GM12878 (cell line): ENCODE data around the gene APC2. TPM values are rescaled to one million over a fixed set of nuclear protein-coding genes. Genes with fewer than 3 reads are reported as not detected.

Experiments
- ATAC-seq: fragments of 200-7000 bp; cut with Tn5 transposase; 3 replicates; pipeline ENCODE4 v1.9.1; 2020; ENCODE audit warnings: mild to moderate bottlenecking, moderate library complexity
- BruUV-seq: library from RNA; stranded (reverse); fragments of 400-500 nt; replicated peaks from 2 replicates; lab custom pipeline; 2021; lab: Mats Ljungman, UMichigan
- CTCF ChIA-PET: fragments of 300-600 bp; sonication (Branson Sonifier 250); formaldehyde crosslinking; extraction: SDS; loops from one replicate; lab custom pipeline; 2021; ENCODE audit warnings: inconsistent platforms; lab: Yijun Ruan, JAX
- POLR2A ChIA-PET: fragments of 350-600 bp; formaldehyde crosslinking; extraction: SDS; loops from one replicate; lab custom pipeline; 2021; ENCODE audit warnings: inconsistent platforms; lab: Charles Lee
- RAD21 ChIA-PET: fragments of 300-600 bp; sonication (Branson Sonifier 250); formaldehyde crosslinking; loops from one replicate; lab custom pipeline; 2023; ENCODE audit warnings: antibody characterized with exemption; ENCODE audit not compliant: unreplicated experiment; lab: Charles Lee
- SMC1A ChIA-PET: fragments of 300-600 bp; sonication (Branson Sonifier 250); formaldehyde crosslinking; loops from one replicate; lab custom pipeline; 2023; ENCODE audit not compliant: unreplicated experiment, uncharacterized antibody; lab: Charles Lee
- DNase-seq: peaks from one replicate; pipeline ENCODE4 v3.0.0-alpha.2; 2011; ENCODE audit warnings: low read depth, low spot score
- FAIRE-seq: peaks from 3 replicates; lab custom pipeline; 2011; peaks lifted over from hg19 to GRCh38; lab: Jason Lieb, UNC
- H2AFZ ChIP-seq: 2 replicates; pipeline ENCODE4 v1.6.0; 2011; ENCODE audit warnings: low read depth, low read length, control low read depth; ENCODE audit not compliant: control insufficient read depth
- H3K27ac ChIP-seq: 2 replicates; pipeline ENCODE4 v1.5.1; 2011; ENCODE audit warnings: control low read depth; ENCODE audit not compliant: control insufficient read depth, insufficient read depth
- H3K27me3 ChIP-seq, 2 experiments: replicated peaks in 1 of 2; 2 replicates each; pipeline versions ENCODE4 v1.6.0 to v1.6.1; 2011; ENCODE audit warnings: low read length in 1 of 2; ENCODE audit not compliant: control insufficient read depth in 2 of 2, insufficient read depth in 2 of 2
- H3K36me3 ChIP-seq, 2 experiments: 2 replicates each; pipeline ENCODE4 v1.5.1; 2011; ENCODE audit warnings: low read length in 1 of 2; ENCODE audit not compliant: control insufficient read depth in 2 of 2, insufficient read depth in 2 of 2
- H3K4me1 ChIP-seq: 2 replicates; pipeline ENCODE4 v1.6.1; 2011; ENCODE audit warnings: mild to moderate bottlenecking, low read length, moderate library complexity, mixed read lengths; ENCODE audit not compliant: control insufficient read depth, insufficient read depth
- H3K4me2 ChIP-seq: 2 replicates; pipeline ENCODE4 v1.6.0; 2011; ENCODE audit warnings: control low read depth; ENCODE audit not compliant: control insufficient read depth, insufficient read depth
- H3K4me3 ChIP-seq: fragments of 200-600 bp; sonication (generic); 2 replicates; pipeline ENCODE4 v1.5.1; 2016
- H3K79me2 ChIP-seq: 2 replicates; pipeline ENCODE4 v1.6.0; 2011; ENCODE audit warnings: low read length; ENCODE audit not compliant: control insufficient read depth, insufficient read depth
- H3K9ac ChIP-seq: 2 replicates; pipeline ENCODE4 v1.8.0; 2011; ENCODE audit warnings: low read length, control low read depth, mixed read lengths; ENCODE audit not compliant: control insufficient read depth, insufficient read depth
- H3K9me3 ChIP-seq: replicated peaks from 3 replicates; pipeline ENCODE4 v1.5.1; 2011; ENCODE audit warnings: mild to moderate bottlenecking, low read length; ENCODE audit not compliant: control insufficient read depth, insufficient read depth
- H4K20me1 ChIP-seq: 2 replicates; pipeline ENCODE4 v1.6.0; 2011; ENCODE audit not compliant: control insufficient read depth, insufficient read depth
- CBX3 ChIP-seq: fragments of 200-600 bp; sonication (generic); IDR thresholded peaks from 2 replicates; pipeline ENCODE4 v1.6.1; 2016; ENCODE audit warnings: low read depth, borderline replicate concordance
- GABPA ChIP-seq: IDR thresholded peaks from 2 replicates; pipeline ENCODE4 v1.6.1; 2014; ENCODE audit warnings: antibody characterized with exemption, low read depth, mild to moderate bottlenecking, inconsistent platforms
- HDAC2 ChIP-seq: fragments of 200-600 bp; sonication (generic); IDR thresholded peaks from 2 replicates; pipeline ENCODE4 v1.6.1; 2017
- HDAC6 ChIP-seq: fragments of 200-600 bp; sonication (generic); IDR thresholded peaks from one replicate; pipeline ENCODE4 v1.8.0; 2017; ENCODE audit warnings: antibody characterized with exemption; ENCODE audit not compliant: unreplicated experiment
- KLF5 ChIP-seq: fragments of 450-650 bp; IDR thresholded peaks from 2 replicates; pipeline ENCODE4 v1.6.1; 2014; ENCODE audit warnings: mild to moderate bottlenecking; ENCODE audit not compliant: partially characterized antibody
- MEF2B ChIP-seq: fragments of 450-650 bp; IDR thresholded peaks from 2 replicates; pipeline ENCODE4 v1.6.1; 2018; ENCODE audit warnings: mild to moderate bottlenecking, moderate library complexity; ENCODE audit not compliant: partially characterized antibody, poor library complexity, severe bottlenecking
- SMC3 ChIP-seq: IDR thresholded peaks from 2 replicates; pipeline ENCODE4 v1.6.1; 2011; ENCODE audit warnings: low read length, improper control_type of control experiment, borderline replicate concordance
- TAF1 ChIP-seq: IDR thresholded peaks from 2 replicates; pipeline ENCODE4 v1.6.1; 2011; ENCODE audit warnings: mild to moderate bottlenecking, low read depth, low read length, borderline replicate concordance
- WGBS: methylation state at CpG from one replicate; pipeline ENCODE4 v1.1.6; 2016; ENCODE audit warnings: low lambda C conversion rate; ENCODE audit not compliant: insufficient replicate concordance, insufficient coverage; ENCODE audit errors: missing lambda C conversion rate; 5-methylcytosine and 5-hydroxymethylcytosine counted together
- in situ Hi-C: fragments of 300-500 bp; cut with MboI; formaldehyde crosslinking; loops from 9 replicates; pipeline ENCODE4 v1.14.3; 2018; ENCODE audit warnings: mixed read lengths
- intact Hi-C: fragments of 100-400 bp; cut with micrococcal nuclease; formaldehyde crosslinking; loops from one replicate; pipeline ENCODE4 v1.14.2; 2022; ENCODE audit not compliant: unreplicated experiment
- polyA plus RNA-seq, 11 experiments: library from polyadenylated mRNA; depleted of rRNA in 4 of 11; unstranded in 6 of 11; stranded (reverse) in 5 of 11; fragments of >200 nt; fragmentation: Nextera tagmentation in 4 of 11; fragmentation: Illumina TruSeq in 1 of 11; extraction: Ambion mirVana in 4 of 11; extraction: Trizol in 1 of 11; gene quantifications; 1 replicate in 1 of 11; 2 replicates in 10 of 11; pipeline versions ENCODE4 v1.2.1 to v1.2.3, GENCODE V29; 2011 to 2016; ENCODE audit warnings: inconsistent platforms in 2 of 11, missing spikeins in 2 of 11, low read depth in 1 of 11
- total RNA-seq, 4 experiments: library from RNA; depleted of rRNA in 3 of 4; stranded (reverse); fragments of >200 nt in 3 of 4; fragmentation: Illumina TruSeq in 1 of 4; extraction: Trizol in 1 of 4; gene quantifications; 2 replicates each; pipeline versions ENCODE4 v1.2.1 to v1.2.3, GENCODE V29; 2013 to 2021

Gene APC2
- total and polyA plus RNA-seq, 10 of the 15 experiments (the other 5 are each of a cell fraction or from before 2014, with no cell fraction given) = under 0.01 to 0.73 (median 0.04) TPM; not detected in 5

DNA sequence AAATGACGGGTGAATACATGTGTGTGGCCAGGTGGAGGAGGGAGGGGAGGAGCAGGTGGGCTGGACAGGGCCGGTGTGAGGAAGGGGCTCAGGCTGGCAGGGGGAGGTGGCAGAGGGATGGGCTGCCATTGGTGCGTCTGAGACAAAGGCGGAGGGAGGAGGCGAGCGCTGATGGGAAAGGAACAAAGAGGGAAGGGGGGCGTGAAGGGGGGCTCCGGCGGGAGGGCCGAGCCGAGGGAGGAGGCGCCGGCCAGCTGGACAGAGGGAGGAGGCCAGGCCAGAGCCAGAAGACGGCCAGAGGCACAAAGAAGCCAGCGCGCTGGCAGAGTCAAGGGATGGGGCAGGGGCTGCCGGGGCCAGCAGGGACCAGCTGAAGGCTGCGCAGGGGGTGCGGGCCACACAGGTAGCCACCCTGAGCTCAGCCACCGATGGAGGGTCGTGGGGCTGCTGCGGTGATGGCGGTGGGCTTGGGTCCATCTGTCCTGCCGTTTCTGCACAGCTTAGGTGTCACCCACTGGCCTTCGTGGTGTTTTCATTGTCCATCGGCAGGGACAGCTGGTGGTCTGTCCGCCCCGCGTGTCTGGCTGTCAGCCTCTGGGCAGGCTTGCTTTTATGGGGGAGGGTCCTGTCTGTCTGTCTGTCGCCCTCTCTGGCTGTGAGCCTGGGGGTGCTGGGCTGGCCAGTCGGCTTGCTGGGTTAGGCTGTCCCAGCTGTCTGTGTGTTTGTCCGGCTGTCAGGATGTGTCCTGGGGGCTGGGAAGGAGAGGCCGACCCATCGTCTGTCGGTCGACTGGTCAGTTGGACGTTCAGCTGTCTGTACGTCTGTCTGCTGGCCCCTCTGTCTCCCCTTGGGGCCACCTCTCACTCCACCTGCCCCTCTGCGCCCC lies 2.2 kb downstream of the APC2 start:
- ChIA-PET RAD21 (no interaction called here), POLR2A (interaction anchor here (0.6 kb wide), 1 partner anchor 16 kb away, joined by 3 read pairs; no protein-coding TSS in a partner anchor), SMC1A (no interaction called here), CTCF (no interaction called here)
- H4K20me1 ChIP-seq = no peaks in the 10 kb centered on the region
- H3K4me1 ChIP-seq = peaks cover 3% of the 10 kb centered on the region
- no peak overlapping the region for H3K27ac ChIP-seq
- H3K9ac ChIP-seq = no peak overlapping the region
- no peaks in the 10 kb centered on the region for H3K79me2 ChIP-seq
- H3K27me3 ChIP-seq = peaks cover 10 to 11% of the 10 kb centered on the region in 2 experiments
- BruUV-seq = no TSS peak
- H3K36me3 ChIP-seq = no peaks in the 10 kb centered on the region
- ATAC-seq (no peak), DNase-seq (no peak), FAIRE-seq (no peak)
- intact Hi-C loops (no loop called here), in situ Hi-C loops (no loop called here)
- TF ChIP-seq SMC3 (no peak), MEF2B (no peak), HDAC2 (no peak), HDAC6 (no peak), TAF1 (no peak), GABPA (no peak), CBX3 (no peak), KLF5 (no peak)
- no peak overlapping the region for H3K4me2 ChIP-seq
- no peak overlapping the region for H2AFZ ChIP-seq
- no peak overlapping the region for H3K4me3 ChIP-seq
- 36% methylated on average over 29 of the region's 39 CpGs for WGBS
- H3K9me3 ChIP-seq = no peaks in the 10 kb centered on the region; the same call in 2 of the 3 replicates
